Hematopoietic multipotent progenitor cell treated with erythropoietin and hydrocortisone succinate and interleukin-3 and kit ligand, for 8 days (in vitro differentiated cells): Measurements from ENCODE around the gene SOX11.

Experiments used
- DNase-seq: peaks from one replicate; pipeline ENCODE4 v3.0.0-alpha.2; 2015

Gene SOX11

DNA sequence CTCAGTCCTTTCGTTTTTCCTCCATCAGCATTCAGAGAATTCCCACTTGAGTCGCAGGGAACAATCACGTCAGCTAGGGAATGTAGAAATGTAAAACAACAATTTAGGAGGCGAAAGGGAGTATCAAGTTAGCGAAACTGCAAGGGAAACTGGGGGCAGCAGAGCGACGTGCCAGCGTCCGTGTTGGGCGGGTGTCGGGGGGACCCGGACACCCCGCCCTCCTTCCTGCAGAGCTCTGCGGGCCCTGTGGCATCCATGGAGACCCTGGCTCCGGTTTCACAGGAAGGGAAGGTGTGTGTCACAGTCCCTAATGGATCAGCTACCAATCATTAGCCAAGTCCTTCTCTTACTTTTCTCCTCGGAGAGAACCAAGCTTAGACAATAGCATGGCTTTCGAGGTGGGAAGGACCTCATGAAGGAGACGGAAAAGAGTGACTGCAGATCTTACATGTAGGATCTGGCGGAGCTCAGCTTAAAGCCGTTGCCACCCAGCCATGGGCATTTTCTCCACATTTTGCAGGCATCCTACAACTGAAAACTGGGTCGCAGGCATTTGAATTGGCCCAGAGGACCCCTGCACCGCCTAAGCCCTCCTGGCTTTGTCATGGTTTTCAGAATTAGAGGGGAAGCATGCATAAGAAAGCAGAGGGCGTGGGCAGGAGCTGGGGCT lies 33.7 kb downstream of the SOX11 start:
- no peak for DNase-seq

DNA sequence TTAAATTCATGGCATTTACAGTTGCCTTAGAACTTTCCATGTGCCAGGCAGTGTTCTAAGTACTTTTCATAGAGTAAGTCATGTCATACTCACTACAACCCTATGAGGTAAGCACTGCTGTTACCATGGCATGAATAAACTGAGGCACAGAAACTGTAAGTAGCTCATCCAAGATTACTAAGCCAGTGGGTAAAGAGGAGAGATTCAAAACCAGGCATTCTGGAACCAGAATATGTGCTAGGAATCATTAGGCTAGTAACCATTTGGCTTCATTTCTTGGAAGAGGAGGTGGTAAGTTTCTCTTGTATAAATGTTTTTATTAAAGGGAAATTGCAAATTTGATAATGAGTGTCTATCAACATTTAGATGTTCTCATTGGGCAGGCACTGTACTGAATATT lies 35.1 kb downstream of the SOX11 start:
- no peak for DNase-seq

DNA sequence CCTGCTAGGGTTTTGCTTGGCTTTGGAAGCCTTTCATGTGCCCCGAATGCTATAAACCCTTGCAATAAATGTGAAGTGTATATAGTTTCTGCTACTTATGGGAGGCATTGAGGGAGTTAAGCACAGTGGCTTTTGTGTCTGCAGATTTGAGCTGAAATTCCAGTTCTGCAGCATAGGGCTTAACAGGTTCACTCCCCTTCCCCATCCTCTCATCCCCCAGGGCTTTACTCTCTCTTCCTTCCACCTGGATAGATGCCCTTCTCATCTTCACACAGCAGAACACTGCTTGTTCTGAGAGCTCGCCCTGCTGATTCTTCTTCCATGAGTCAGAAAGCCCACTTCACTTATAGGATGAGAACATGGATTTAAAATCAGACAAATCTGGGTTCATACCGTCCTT lies 37.2 kb downstream of the SOX11 start:
- no peak for DNase-seq

DNA sequence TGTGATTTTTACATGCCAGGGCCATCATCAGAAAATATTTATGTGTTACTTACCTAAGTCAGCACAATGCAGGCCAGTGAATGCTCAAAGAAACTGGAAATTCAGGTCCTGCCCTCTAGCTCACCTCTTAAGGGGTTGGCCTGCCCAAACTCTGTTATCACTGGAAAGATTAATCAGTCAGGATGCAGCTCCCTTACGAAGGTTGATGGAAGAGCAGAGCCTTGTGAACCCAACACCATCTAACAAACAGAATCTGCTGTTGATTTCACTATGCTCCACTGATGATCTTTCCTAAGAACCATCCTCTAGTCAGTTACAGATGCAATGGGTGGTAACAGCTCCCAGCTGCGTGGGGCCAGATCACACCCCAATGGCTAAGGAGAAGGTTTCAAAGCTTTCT lies 38.2 kb downstream of the SOX11 start:
- DNase-seq, result no peak

DNA sequence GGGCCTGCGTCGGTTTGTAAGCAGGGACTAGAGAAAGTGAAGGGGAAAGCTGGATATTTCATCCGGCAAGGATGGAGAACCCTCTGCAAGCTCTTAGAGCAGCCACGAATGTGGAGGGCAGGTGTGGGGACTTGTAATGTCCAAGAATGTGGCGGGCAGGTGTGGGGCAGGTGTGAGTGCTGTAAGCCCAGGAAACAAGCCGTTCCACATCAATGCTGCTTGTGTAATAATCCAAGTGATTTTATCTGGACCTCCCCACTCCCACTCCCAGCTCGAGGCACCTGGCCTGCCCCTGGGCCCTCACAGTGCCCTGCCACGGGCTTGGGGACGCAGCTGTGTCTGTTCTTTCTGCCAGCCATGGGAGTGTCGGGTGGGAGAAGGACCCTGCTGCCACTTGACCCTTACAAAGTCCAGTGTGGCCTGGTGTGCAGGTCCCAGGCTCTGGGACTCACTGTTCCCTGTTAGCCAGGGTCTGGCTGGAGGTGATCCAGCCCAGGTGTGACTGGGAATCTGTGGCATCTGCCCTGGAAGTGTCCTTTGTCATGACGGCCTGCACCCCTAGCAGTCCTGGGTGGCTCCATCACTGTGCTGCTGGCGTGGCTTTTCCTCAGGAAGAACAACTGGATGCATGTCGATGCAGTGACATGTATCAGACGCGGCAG lies 42.8 kb downstream of the SOX11 start:
- DNase-seq, result no peak

DNA sequence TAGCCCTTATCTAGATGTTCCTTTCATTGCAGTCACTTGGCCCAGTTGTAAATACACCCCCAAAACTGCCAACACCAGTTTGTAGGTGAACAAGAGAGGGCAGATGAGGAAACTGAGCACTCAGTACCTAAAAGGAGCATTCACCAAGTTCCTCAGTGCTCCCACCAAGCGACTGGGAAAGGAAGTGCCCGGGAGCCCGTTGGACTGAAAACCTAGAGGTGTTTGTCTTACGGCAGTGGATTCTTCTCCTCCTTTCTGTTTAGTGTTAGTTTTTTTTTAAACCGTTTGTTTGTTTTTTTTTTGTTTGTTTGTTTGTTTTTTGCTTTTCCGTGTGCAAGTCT lies 43.3 kb downstream of the SOX11 start:
- DNase-seq, result no peak

DNA sequence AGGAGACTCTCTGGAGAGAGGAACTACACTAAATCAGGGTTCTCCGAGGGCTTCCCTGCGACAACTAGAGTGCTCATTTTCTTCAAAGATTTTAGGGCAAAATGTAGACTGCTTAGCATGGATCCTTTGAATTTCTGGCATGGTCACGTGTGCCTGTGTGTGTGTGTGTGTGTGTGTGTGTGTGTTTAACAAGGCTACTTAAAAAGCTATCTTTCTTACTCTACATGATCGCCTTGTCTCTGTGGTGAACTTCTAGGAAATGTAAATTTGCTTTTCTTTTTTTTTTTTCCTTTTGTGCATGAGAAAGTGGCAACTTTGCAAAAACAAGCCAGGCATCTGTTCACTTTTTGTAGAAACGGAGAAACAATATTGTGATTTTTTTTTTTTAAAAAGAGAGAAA lies 43.9 kb downstream of the SOX11 start:
- DNase-seq, result no peak

DNA sequence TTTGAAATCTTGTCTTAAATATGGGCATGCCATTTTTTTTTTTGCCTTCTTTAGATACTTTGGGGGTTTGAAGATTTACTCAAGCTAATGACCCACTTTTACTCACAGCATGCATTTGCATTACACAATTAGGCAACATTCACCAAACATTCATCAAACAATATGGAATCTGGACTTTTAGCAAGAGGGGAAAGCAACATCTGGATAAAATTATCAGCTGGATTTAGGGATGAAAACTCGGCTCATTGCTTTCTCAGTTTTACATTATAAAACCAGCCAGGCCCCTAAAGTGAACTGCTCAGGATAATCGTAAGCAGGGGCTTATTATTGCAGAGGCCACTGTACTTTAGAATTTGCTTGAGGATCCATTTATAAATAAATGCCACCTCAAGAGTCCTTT lies 44.7 kb downstream of the SOX11 start:
- DNase-seq, result no peak

DNA sequence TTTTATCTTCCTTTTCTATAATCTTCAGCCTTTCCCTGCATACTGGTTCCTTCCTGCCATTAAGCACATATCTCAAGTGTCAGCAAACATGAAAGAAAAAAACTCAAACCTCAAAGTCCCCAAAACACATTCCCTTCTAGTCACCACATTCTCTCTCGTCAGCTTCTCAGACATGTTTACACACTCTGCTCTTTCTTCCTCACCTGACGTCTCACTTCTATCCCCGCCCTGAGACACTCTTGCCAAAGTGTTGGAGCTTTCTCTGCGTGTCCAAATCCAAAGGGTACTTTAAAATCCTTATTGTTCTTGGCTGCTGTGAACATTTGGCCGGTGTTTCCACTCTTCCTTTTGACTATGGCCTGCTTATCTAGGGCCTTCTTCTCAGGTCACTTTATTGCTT lies 47.9 kb downstream of the SOX11 start:
- no peak for DNase-seq

DNA sequence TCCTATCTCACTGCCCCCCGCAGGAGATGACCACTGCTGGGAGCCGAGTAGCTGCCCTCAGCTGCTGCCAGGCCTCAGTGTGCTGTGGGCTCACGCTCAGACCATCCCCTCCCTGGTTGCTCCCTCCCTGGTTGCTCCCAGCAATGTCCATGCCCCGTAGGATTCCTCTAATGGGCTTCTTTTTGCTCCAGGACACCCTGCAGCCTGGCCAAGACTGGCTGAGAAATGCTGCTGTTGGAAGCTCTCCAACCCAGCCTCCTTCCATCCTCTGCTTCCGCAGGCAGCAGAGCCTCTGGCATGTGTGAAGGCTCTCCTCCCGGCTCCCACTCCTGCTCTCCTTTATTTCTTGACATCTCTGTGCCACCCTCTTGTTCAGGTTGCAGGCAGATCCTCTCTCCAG lies 48.6 kb downstream of the SOX11 start:
- DNase-seq, result no peak

DNA sequence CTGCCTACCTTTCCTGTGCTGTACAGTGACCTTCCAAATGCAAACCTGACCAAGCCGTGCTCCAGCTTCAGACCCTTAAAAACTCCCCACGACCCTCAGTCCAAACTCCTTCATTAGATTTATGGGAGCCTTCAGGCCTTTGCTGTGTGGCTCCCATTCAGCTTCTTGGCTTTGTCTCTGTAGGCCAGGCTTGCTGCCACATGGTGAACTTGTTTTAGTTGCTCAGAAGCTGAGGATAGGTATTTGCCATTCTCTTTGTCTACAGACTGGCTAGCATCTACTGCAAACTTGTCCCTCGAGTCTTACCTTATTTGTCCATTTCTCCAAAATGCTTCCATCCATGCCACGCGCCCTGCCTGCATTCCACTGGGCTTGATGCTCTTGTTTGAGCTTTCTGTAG lies 49.1 kb downstream of the SOX11 start:
- DNase-seq, result no peak

DNA sequence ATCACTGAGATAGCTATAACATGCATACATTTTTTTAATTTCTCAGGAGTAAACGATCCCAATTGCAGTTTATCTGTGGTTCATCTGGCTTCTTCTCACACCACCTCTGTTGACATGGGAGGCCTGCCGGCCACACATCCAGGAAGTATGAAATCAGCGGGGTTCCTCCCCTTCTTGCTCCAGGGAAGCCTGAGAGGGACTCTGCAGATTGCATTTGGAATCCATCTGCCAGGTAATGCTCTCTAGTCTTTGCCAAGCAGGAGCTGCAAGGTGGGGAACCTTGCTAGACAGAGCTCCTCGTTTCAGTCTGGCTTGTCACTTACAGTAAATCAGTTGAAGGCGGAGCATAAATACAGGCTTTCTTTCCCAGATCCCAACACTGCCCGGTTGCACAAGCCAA lies 49.9 kb downstream of the SOX11 start:
- no peak for DNase-seq

DNA sequence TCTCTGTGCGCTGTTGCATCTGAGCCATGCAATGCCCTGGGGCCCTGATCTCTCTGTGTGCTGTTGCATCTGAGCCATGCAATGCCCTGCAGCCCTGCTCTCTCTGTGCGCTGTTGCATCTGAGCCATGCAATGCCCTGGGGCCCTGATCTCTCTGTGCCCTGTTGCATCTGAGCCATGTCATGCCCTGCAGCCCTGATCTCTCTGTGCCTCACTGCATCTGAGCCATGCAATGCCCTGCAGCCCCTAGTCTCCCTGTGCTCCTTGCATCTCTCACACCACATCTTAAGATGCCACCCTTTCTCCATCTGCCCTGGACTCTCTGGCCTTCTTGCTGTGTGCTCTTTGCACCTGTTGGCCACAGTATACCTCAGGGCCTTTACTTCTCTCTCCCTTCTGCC lies 56.2 kb downstream of the SOX11 start:
- DNase-seq, result no peak

DNA sequence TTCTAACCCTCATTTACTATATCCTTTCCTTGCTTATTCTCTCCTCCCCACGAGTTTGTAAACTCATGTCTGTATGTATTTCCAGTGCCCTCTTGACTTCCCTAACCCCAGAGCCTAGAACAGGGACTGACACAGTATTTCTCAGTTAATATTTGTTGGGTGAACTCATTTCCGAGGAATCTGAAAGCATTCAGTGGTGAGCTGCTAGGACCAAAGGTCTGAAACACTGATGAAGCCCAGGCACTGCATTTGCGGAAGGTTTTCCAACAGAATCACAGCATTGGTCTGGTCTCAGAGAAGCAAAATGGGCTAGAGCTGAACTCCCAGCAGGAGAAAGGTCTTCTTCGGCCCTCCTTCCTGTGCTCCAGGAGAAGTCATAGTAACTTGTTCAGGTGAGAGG lies 56.8 kb downstream of the SOX11 start:
- DNase-seq, result no peak

DNA sequence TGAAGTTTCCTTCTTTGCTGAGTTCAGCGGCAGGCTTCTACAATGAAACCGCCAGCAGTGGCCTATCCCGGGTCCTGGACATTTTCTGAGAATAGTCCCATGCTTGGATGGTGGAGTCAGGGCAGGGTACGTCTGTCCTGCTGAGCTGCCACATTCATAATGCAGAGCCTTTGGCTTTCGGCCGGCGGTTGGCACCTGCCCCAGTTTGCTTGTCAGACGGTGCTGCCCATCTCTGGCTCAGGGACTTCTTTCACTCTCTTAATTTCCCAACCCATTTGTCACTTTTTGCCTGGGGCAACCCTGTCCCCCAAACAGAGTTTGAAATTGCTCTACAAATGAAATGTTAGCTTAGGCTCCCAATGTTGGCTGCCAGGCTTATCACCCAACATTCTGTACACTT lies 57.2 kb downstream of the SOX11 start:
- DNase-seq, result no peak
